Measurements from ENCODE around the gene PPP1R16B.

GRCh38 chr20:38766071-38766470 lies 39.4 kb upstream of the PPP1R16B start:
- TF ChIP-seq POLR2A (IDR thresholded peaks at IDR 0.05; ENCODE audit: low read length) = no peak
- no peak for TF ChIP-seq GATA1 (IDR thresholded peaks at IDR 0.05; ENCODE audit: low read depth, low read length)
